Thyroid gland (tissue), 4 donors: Measurements from ENCODE around the gene PTH1R. TPM values are rescaled to one million over a fixed set of nuclear protein-coding genes. Genes with fewer than 3 reads are reported as not detected.

ENCODE experiments used
- DNase-seq, 2 donors: peaks; one replicate each; pipeline ENCODE4 v3.0.0-alpha.2; 2019
- H3K27ac ChIP-seq, 3 donors: fragments of 200-600 bp; sonication (generic); 1 replicate in 2 of 3; 2 replicates in 1 of 3; pipeline ENCODE4 v1.5.1; 2016 to 2019; ENCODE audit warnings: mild to moderate bottlenecking in 1 of 3, moderate library complexity in 1 of 3
- H3K27me3 ChIP-seq: fragments of 200-600 bp; sonication (generic); one replicate; pipeline ENCODE4 v1.5.1; 2019
- H3K36me3 ChIP-seq, 2 donors: fragments of 200-600 bp; sonication (generic); one replicate each; pipeline ENCODE4 v1.5.1; 2016 to 2019
- H3K4me1 ChIP-seq, 2 donors: fragments of 200-600 bp; sonication (generic); one replicate each; pipeline ENCODE4 v1.5.1; 2017 to 2019
- H3K4me3 ChIP-seq, 3 donors: fragments of 200-600 bp; sonication (generic); replicated peaks in 1 of 3; 1 replicate in 2 of 3; 2 replicates in 1 of 3; pipeline ENCODE4 v1.5.1; 2016; ENCODE audit warnings: mild to moderate bottlenecking in 1 of 3
- H3K9me3 ChIP-seq: fragments of 200-600 bp; sonication (generic); one replicate; pipeline ENCODE4 v1.5.1; 2017
- CTCF ChIP-seq, 6 experiments: fragments of 200-600 bp in 3 of 6; fragments of 450-650 bp in 3 of 6; sonication (generic) in 3 of 6; IDR thresholded peaks; one replicate each; pipeline ENCODE4 v1.5.1; 2016 to 2019; ENCODE audit warnings: antibody characterized with exemption in 6 of 6, mild to moderate bottlenecking in 2 of 6, inconsistent platforms in 1 of 6, moderate library complexity in 1 of 6
- POLR2A ChIP-seq, 2 donors: fragments of 450-650 bp; IDR thresholded peaks; one replicate each; pipeline ENCODE4 v1.6.1; 2017; ENCODE audit warnings: antibody characterized with exemption in 2 of 2, mild to moderate bottlenecking in 2 of 2, moderate library complexity in 1 of 2
- WGBS, 2 donors: methylation state at CpG; one replicate each; pipeline ENCODE4 v1.1.5; 2017; 5-methylcytosine and 5-hydroxymethylcytosine counted together
- intact Hi-C: fragments of 100-400 bp; cut with DNase I; formaldehyde crosslinking; loops from one replicate; pipeline ENCODE4 v1.15.1; 2023
- total RNA-seq, 4 donors: library from RNA; depleted of rRNA; stranded (reverse); fragments of >200 nt; gene quantifications; one replicate each; pipeline ENCODE4 v1.2.3, GENCODE V29; 2016

The PTH1R gene
- total RNA-seq, 4 donors from 2014 or later: 1.2 to 10.6 (median 4.4) TPM

- no peaks in the 10 kb centered on the region for H3K9me3 ChIP-seq
- peaks cover 8 to 23% of the 10 kb centered on the region in 2 donors for H3K4me1 ChIP-seq
- no peak for DNase-seq
- no peak overlapping the region for H3K4me3 ChIP-seq
- H3K27ac ChIP-seq: no peak overlapping the region
- intact Hi-C loops: no loop called here
- 98 to 100% methylated on average over 2 to 3 of the region's 3 CpGs for WGBS, 2 donors
- no peak for TF ChIP-seq POLR2A (IDR thresholded peaks at IDR 0.05)
- no peak for TF ChIP-seq CTCF (IDR thresholded peaks at IDR 0.05)
- H3K36me3 ChIP-seq: no peaks in the 10 kb centered on the region
- H3K27me3 ChIP-seq: no peaks in the 10 kb centered on the region
Measured at GRCh38 chr3:46891132-46891531, 13.6 kb downstream of the PTH1R start.

DNA sequence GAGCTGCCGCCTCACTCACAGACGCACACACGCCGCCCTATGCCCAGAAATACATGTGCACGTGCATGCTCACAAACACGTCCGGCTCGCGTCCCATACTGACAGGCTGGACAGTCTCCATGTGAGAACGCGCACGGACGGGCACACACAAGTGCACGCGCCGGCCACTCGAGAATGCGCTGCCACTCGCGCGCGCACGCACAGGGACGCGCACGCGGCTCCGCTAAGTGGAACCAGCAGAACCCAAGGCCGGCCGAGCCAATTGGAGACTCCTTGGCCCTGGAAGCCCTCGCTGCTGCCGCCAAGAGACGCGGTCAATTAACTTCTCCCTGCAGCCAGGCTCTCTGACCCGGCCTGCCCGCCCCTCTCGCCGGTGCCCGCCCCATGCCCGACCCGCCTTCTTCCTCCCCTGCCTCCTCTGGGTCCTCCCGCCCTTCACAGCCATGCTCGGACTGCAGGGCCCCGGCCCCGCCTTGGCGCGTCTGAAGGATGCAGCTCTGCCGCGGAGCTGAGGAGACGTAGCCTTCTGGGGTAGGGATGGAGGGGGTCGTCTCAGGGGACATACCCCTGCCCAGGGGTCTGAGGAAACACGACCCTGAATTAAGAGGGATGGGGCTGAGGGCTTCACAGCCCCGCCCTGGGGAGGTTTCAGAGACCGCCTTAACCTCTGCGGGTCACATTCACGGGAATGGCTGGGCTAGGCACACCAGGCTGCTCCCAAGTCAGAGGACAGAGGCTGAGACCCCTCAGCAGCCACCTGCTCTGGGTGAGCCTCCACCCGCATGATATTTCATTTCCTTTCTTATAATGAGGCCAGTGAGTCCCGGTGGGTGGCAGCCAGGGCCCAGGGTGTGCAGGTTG is 15.0 kb downstream of the PTH1R start:
- no peak overlapping the region for H3K27ac ChIP-seq
- DNase-seq: peak; percentile 87

GRCh38 chr3:46893146-46893748 is 15.7 kb downstream of the PTH1R start:
- H3K4me1 ChIP-seq: peaks cover 8 to 24% of the 10 kb centered on the region in 2 donors
- no peaks in the 10 kb centered on the region for H3K27me3 ChIP-seq
- H3K9me3 ChIP-seq: no peaks in the 10 kb centered on the region
- TF ChIP-seq CTCF (IDR thresholded peaks at IDR 0.05): no peak
- no peak for TF ChIP-seq POLR2A (IDR thresholded peaks at IDR 0.05)
- H3K36me3 ChIP-seq: no peaks in the 10 kb centered on the region
- no peak overlapping the region for H3K27ac ChIP-seq
- WGBS, 2 donors: 62 to 64% methylated on average over 4 of the region's 6 CpGs
- no peak overlapping the region for H3K4me3 ChIP-seq
- intact Hi-C loops: no loop called here
- DNase-seq: no peak

More for the DNA sequence above, 15.0 kb downstream of the PTH1R start:
- Histone ChIP-seq H3K36me3 (no peaks in the 10 kb centered on the region), H3K9me3 (no peaks in the 10 kb centered on the region), H3K27me3 (no peaks in the 10 kb centered on the region), H3K4me3 (peak overlapping the region in 2 of 3 donors; percentile 15 to 22), H3K4me1 (peaks cover 8 to 23% of the 10 kb centered on the region in 2 donors)
- TF ChIP-seq CTCF (IDR thresholded peaks at IDR 0.05): peak in 2 of 6 experiments; percentile 10 to 21
- no peak for TF ChIP-seq POLR2A (IDR thresholded peaks at IDR 0.05)
- WGBS, 2 donors: 6 to 7% methylated on average over 32 to 34 of the region's 58 CpGs
- intact Hi-C loops: no loop called here

GRCh38 chr3:46893763-46894162 is 16.2 kb downstream of the PTH1R start:
- TF ChIP-seq POLR2A (IDR thresholded peaks at IDR 0.05): no peak
- no peak for TF ChIP-seq CTCF (IDR thresholded peaks at IDR 0.05)
- Histone ChIP-seq H3K9me3 (no peaks in the 10 kb centered on the region), H3K36me3 (no peaks in the 10 kb centered on the region), H3K4me3 (no peak overlapping the region), H3K27ac (no peak overlapping the region), H3K4me1 (peaks cover 8 to 29% of the 10 kb centered on the region in 2 donors), H3K27me3 (no peaks in the 10 kb centered on the region)
- intact Hi-C loops: loop anchor here (2.0 kb wide), 1 partner anchor 27 kb away; no protein-coding TSS in a partner anchor
- no peak for DNase-seq
- 74 to 84% methylated on average over 9 of the region's 9 CpGs for WGBS, 2 donors

- no peaks in the 10 kb centered on the region for H3K27me3 ChIP-seq
- TF ChIP-seq POLR2A (IDR thresholded peaks at IDR 0.05) (no peak), CTCF (IDR thresholded peaks at IDR 0.05) (no peak)
- peaks cover 8 to 34% of the 10 kb centered on the region in 2 donors for H3K4me1 ChIP-seq
- no peak overlapping the region for H3K27ac ChIP-seq
- H3K4me3 ChIP-seq: no peak overlapping the region
- intact Hi-C loops: loop anchor here (2.0 kb wide), 1 partner anchor 27 kb away; no protein-coding TSS in a partner anchor
- 90 to 97% methylated on average over 4 to 5 of the region's 6 CpGs for WGBS, 2 donors
- no peak for DNase-seq
- H3K9me3 ChIP-seq: no peaks in the 10 kb centered on the region
- no peaks in the 10 kb centered on the region for H3K36me3 ChIP-seq
Measured at GRCh38 chr3:46894256-46894655, 16.7 kb downstream of the PTH1R start.
